Activated CD4-positive, alpha-beta T cell treated with anti-CD3 and anti-CD28 coated beads, Interleukin-2, Interleukin-4, amounts not matched to agents 100 ng/mL and 50 ng/mL, durations not matched to agents 16 hours and 8 hours (primary cell): ENCODE measurements around the gene RHOH.

Source experiments
- DNase-seq: peaks from one replicate; pipeline ENCODE4 v3.0.0-alpha.2; 2020; ENCODE audit warnings: low spot score

The RHOH gene

DNA sequence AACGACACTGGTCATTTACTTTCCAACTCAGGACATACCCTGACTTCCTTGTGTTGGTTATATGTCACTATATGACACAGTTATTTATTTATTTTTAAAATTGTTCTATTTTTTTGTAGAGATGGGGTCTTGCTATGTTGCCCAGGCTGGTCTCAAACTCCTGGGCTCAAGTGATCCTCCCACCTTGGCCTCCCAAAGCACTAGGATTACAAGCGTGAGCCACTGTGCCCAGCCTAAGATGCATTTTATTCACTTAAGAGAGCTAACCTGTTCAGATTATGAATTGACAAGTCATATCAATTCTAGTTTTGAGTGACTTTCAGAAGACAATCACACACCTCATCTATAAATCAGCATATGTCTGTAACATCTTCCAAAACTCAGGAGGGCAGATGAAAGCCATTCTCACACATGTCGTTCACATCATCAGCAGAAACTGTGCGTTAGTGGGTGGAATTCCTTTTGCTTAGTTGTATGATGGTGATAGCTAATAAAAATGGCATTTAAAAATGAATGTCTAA lies 9.4 kb upstream of the RHOH start:
- no peak for DNase-seq

DNA sequence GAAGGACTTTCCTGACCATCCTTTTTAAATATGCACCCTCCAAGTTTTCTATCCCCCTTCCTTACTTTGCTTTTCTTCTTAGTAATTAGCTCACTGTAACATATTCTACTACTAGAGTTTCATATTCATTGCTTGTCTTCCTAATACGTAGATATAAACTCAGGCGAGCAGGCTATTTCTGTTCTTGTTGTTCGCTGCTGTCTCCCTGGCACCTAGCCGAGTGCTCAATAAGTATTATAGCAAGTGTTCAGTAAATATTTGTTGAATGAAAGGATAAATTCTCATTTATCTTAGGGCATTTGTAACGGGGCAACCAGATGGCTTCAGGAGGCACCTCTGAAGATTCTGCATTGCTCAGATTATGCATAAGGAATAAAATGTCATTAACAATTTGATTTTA lies 6.8 kb upstream of the RHOH start:
- DNase-seq: no peak

DNA sequence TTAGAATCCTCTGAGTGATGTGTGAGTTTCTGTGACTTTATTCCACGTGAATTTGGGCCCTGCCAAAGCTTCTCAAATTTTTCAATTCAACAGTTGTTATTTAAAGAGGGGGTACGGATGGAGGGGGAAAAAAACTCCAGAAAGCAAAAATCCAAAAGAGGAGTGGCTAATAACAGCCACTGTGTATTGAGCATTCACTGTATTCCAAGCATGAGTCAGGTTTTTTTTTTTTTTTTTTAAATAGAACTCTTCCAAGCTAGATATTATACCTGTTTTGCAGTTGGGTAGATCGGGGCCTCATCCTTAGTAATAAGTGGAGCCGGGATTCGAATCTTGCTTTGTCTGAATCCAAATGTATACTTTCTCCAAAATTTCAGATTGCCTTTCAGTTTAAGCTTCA lies 6.4 kb upstream of the RHOH start:
- no peak for DNase-seq

DNA sequence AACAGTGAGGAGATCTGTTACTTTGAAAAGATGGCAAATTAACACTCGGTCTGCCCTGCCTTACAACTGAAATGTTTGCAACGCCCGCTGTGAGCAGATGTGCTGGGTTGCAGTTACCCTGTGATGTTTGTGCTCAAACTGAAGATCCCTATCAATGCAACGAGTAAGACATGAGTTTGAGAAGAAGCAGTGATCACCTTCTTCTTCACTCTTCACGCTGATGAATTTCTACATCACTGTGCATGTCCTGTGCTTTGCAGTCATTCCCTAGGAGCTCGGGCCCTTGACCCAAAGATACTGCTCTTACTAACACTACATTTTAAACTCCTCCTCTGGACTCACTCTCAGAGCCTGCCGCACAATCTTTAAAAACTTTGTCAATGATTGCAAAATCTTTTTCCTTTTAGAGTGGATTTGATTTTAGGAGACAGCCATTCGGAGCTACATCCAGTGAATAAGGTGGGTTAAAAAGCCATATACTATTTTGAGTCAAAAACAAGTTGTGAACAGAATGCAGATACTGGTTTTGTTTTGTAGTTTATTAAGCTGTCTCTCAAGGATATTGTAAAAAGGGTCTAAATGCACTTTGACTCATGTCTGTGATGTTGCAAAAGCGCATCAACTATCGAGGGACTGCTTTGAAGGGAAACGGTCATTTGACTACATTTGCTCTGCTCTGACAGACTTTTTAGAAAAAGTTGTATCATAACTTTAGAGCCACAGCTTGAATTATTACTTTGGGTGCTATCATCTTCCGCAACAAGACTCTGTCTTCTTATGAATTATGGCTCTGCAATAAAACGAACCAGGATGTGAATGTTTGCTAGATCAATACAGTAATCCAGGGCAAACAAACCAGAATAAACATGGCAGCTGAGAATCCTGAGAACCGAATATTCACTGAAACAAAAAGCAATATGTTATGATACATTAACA lies 5.7 kb upstream of the RHOH start:
- DNase-seq: no peak

DNA sequence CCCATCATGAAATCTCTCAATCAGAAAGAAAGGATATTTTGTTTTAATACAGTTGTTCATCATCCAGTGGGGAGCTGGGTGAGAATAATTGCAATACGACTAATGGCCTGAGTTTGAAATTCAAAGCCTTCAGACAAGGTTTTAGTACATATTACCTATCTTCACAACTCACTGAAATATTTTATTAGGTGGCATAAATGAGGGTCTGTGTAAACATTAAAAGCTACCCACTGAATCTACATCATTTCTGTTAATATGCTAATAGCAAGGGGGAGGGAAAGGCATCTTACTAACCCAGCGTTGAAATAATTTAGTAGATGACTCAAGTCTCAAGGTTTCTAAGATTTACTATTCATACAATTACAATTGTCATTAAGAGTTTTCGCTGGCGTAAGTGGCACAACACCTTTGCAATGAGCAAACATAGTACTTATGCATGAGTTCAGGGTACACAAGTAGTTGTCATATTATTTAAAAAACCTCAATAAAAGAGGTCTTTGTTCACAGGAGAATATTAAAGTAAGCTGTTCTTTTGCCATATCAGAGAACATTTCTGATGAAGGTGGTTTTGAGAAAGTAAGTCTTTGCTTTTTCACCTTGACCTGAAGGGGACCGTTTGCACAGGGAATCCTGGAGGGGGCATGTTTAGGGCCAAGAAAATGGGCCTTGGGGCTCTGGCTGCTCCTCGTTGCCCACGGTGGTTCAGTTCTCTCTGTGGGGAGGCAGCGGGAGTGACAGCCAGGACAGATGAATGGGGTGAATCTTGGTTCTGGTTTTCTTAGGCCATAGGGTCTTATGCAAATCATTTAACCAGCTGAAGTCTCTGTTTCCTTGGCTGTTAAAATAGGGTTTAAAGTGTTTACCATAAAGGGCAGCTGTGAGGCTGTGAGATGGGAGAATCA lies 4.5 kb upstream of the RHOH start:
- DNase-seq: no peak

DNA sequence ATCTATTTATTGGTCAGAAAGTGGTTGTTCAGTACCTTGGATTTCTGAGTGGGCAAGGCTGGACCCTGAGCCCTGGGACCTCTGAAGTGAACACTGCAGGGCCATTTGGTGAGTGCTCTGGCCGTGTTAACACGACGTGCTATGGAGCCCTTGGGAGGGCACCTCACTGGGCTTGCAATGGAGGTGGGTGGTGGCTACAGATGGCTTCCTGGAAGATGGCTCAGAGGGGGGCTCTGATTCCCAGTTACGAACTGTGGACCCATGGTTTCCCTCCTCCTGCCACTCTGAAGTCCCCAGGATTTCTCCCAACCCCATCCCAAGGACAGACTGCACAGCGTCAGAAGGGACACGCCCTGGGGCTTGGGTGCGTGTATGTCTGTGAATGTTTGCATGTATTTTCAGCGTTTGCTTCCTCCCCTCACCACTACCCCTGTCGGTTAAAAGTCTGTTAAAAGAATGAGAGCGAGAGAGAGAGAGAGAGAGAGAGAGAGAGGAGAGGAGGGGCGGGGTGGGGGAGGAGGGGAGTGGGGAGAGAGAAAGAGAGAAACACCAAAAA lies 3.7 kb upstream of the RHOH start:
- no peak for DNase-seq

DNA sequence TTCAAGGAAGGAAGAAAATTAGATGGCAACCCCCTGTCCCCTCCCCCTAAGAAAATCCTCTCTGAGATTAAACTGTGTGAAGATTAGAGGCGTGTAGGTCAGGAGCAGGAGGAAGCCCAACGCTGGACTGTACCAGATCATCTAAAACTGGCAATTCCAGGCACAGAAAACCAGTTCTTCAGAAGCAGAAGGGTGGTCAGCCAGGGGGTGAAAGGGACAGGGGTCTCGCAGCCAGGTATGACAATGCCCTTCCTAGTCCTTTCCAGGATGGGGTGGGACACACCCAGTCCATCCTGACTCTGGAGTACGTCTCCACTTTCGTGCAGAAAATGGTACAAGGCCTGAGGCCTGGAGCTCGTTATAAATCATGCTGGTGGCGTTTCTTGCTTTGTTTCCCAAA lies 3.3 kb upstream of the RHOH start:
- DNase-seq: no peak

DNA sequence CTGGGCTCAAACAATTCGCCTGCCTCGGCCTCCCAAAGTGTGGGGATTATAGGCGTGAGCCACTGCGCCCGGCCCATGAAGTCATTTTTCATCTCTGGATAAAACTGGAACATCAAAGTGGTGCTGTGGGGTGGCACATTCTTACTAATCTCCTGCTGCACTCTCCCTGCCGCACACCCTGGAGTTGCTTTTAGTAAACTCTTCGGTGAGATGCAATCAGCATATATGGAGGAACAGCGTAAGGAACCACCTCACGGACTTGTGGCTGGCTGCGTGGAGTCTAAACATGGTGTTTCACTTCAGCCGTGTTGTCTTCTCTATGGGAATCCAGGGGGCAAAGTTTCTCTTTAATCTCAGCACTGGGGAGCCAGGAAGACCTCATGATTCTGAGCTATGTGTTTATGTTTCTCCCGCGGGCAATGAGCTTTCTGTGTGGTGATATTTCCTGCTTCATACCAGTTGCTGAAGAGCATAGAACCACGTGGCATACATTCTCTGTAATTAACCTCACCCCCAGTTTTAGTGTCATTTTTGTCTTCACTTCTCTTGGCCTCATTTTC lies 2.1 kb upstream of the RHOH start:
- peak; percentile 72 for DNase-seq

DNA sequence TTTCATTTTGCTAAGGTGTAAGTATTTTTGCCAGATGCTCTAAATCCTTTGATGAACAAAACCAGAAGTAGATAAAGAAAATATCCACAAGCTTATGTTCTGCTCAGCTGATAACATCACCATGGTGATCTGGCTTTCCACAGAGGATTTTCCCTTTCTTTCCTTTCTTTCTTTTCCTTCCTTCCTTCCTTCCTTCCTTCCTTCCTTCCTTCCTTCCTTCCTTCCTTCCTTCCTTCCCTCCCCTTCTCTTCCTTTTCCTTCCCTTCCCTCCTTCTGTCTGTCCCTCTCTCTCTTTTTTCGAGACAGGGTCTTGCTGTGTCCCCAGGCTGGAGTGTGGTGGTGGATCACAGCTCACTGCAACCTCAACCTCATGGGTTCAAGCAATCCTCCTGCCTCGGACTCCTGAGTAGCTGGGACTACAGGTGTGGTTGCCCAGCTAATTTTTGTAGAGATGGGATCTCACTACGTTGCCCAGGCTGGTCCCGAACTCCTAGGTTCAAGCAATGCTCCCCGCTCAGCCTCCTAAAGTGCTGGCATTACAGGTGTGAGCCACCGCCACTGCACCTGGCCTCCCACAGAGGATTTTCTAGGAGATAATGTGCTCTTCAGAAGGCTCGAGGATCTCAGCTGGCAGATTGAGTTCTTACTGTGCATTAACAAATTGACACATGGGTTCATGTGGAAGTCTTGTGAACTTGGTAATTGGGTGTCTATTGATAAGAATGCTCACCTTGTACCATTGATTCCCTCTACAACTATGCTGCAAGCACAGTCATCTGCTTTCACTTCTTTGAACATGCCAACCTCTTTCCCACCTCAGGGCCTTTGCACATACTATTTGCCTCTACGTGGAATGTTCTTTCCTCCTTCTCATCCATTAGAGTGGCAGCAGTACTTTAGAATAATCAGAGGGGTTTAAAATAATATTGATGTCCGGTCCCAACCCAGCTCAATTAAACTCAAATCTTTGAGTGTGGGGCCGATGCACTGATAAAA lies 1.4 kb upstream of the RHOH start:
- DNase-seq: no peak

DNA sequence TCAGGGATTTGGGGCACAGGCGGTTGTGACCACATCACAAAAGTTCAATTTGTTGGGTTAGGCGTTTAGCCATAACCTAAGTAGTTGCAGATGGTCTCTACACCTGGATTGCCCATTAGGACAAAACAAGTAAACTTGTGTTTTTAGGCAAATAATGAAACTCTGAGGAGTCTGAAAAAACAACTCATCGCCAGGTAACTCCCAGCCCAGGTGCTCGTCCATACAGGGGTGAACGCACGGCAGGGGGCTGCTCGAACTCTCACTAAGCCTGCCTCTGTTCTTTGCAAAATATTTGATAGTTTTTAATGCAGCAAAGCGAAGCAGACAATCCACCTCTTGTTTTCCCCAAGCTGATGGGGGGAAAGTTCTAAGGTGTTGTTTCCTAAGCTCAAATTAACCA lies 559 bp upstream of the RHOH start:
- no peak for DNase-seq

DNA sequence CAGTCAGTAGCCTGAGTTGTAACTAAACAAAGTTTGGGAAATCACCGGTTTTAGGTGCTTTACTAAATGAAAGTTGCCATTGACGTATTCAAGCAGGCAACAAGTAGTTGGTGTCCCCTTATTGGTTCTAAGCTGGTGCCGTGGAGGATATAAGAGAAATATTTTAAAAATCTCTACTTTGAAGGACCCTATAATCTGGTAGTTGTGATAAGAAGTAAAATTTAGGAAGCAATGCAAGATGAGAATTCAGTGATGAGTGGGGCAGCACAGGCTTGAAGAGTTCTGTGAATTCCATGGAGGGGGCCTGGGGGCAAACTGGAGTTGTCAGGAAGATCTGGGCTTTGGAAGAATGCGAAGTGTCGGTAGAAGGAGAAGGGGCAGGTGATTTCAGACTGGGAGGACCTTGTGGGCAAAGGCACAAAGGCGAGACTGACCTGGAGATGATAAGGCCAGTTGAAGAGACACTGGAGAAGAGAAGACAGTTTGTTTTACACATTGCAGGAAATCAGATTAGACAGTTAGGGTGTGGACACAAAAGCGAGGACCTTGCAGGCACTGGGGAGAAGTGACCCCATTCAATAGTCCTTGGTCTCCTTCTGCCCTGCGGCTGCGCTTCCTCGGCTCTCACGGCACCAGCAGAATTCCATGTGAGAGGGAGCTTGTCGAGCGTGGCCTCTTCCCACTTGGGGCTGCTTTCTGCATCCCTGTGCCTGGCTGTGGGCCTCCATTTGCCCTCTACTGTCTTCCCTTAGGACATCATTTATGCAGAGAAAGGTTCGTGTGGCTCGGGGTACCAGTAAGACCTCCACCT lies 1.3 kb downstream of the RHOH start:
- peak; percentile 63 for DNase-seq

DNA sequence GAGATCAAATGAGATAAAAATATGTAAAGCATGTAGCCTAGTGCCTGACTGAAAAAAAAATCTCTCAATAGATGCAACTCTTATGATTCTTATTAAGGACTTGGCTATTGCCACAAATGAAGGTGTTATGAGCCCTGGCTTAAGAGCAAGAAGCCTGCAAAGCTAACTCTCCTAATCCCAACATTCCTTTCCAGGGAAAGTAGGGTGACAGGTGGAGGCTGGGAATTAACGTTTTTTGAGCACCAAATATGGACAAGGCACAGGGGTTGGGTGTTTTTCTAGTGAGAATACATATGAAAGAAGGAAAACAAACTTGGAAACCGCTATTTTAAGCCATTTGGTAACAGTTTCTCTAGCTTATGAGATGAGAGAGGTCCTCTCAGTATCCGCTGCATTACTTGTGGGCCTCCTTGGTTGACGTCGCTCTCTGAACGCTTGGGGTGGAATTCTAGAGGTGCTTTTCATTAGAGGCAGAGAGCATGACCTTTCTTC lies 2.4 kb downstream of the RHOH start:
- DNase-seq: no peak

DNA sequence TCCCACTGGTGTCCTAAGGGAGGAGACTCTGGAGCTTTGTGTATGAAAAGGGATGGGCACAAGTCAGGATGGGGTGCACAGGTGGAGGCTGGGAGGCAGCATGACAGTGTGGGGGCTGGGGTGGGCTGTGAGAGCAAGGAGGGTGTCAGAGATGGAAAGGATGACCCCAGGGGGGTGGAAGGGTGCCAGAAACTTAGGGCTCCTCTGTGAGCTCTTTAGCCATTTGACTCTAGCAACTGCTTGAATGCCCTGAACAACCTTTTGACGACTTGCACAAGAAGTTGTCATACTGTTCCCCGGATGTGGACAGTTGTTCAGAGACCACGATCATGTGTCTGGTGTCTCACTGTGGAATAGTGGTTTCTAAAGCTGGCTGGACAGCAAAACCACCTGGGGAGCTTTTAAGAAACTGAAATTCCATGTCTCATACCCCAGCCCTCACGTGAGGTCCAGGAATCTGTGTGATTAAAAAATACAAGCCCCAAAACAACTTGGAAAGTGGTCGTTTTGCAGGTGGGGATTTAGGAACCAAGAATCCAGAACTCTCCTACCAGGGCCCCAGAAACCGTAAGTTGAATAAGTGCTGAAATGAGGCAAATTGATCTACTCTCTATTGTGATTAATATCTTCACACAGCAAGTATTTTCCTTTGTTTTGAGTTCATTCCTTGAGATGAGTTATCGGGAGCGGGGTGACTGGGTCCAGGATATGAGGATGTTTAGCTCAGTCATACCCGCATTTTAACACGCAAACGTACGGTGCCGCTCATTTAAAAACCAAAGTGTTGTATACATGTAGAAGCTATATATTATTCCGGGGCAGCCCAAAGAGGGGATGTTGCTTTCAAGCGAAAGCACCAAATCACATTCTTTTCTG lies 3.4 kb downstream of the RHOH start:
- DNase-seq: peak; percentile 93

DNA sequence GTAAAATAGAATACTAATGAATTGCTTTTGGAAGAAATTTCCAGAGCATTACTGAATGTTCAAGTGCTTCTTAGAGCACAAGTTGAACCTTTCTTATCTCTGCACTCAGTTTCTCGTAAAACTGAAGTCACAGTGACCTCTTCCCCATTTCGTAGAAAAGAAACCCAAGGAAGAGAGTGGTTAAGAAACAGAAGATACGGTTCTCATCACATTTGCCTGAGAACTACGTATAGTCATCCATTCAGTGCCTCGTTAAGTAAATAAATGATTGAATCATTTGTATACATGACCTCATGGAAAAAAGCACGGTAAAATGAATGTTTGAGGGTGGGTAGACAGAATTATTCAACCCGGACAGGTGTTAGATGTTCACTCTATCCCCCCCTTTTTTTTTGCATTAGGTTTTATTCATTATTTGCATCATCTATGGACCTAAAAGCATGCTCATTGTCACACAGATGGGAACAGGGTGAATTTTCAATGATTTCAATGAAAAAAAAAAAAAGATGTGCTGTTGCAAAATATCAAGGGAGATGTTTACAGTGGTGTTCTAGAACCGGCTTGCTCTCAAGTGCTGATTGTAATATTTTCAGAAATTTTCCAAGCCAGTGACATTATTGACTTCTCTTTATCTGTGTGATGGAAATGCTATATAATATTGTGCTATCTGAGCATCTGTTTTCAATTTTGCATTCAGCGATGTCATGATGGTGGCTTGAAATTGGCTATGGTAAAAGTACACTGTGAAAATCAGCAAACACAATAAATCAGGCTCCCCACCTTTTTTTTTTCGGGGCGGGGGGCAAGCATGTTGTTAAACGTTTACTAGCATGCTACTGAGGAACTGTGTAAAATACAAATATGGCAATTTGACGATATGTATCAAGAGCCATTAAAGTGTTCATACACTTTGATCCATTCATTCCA lies 4.3 kb downstream of the RHOH start:
- DNase-seq: peak; percentile 86

DNA sequence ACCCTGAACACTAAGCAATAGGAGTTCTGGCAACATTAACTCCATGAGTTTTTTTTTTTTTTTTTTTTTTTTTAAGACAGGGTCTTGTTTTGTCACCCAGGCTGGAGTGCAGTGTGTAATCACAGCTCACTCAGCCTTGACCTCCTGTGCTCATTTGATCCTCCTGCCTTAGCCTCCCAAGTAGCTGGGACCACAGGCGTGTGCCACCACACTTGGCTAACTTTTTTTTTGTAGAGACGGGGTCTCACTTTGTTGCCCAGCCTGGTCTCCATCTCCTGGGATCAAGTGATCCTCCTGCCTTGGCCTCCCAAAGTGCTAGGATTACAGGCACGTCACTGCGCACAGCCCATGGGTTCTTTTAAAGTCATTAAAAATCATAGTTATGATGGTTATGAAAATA lies 5.1 kb downstream of the RHOH start:
- no peak for DNase-seq

DNA sequence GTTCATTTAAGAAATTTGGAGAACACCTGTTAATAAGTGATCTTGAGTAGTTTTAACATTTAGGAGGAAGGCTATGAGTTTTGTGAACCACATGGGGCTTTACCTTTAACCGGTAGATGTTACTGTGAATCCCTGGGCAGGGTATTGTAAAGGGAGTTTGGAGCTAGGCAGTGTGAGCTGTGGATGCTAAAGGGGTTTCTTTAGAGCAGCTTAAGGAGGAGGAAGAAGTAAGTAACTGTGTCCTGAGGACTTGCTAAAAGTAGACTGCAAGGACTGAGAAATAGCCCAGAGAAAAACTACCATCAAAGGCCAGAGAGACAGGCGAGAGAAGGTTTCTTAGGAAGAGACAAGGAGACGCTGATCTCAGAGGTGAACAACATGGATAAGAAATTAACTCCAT lies 5.6 kb downstream of the RHOH start:
- no peak for DNase-seq

DNA sequence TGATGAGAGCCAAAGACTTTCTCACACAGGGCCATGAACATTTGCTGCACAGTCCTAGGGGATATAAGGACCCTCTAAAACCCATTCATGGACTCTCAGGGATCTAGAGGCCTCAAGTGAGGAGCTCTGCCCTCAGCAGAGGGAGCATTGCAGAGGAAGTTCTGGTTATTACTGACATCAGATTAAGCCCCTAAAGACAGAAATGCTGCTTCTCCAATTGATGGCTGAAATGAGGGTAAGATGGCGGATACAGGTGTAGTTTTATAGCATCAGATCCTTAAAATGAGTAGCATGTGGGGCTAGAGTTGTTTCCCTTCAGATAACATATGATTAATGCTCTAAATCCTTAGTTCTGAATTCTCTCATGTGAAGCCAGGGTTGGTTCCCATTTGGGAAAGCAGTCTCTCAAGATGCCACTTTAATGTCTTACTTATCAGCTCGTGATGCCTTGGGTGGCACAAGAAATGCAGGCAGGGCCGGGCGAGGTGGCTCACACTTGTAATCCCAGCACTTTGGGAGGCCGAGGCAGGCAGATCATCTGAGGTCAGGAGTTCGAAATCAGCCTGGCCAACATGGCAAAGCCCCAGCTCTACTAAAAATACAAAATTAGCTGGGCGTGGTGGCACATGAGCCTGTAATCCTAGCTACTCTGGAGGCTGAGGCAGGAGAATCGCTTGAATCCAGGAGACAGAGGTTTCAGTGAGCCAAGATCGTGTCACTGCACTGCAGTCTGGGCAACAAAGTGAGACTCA lies 7.9 kb downstream of the RHOH start:
- DNase-seq: no peak
